AG04449 (cell line): ENCODE measurements around the gene PPP1R2C.

Experiments
- CTCF ChIA-PET: fragments of 350-600 bp; formaldehyde crosslinking; extraction: SDS; loops from one replicate; lab custom pipeline; 2021; ENCODE audit warnings: antibody characterized with exemption; lab: Yijun Ruan, JAX
- POLR2A ChIA-PET: fragments of 400-600, 350-600 bp; formaldehyde crosslinking; extraction: SDS; loops from one replicate; lab custom pipeline; 2020; ENCODE audit warnings: antibody characterized with exemption, inconsistent platforms; lab: Yijun Ruan, JAX
- DNase-seq: peaks from one replicate; pipeline ENCODE4 v3.0.0-alpha.2; 2010; ENCODE audit warnings: low read depth, low spot score
- H3K4me3 ChIP-seq: 2 replicates; pipeline ENCODE4 v1.5.1; 2011; ENCODE audit warnings: low read depth, mild to moderate bottlenecking, control low read depth, low read length
- CTCF ChIP-seq: IDR thresholded peaks from one replicate; pipeline ENCODE4 v1.5.1; 2011; ENCODE audit warnings: mild to moderate bottlenecking, moderate library complexity, low read length, control low read depth, inconsistent platforms; ENCODE audit not compliant: insufficient read depth; ENCODE audit errors: missing control alignments

PPP1R2C gene

GRCh38 chrX:42740456-42740855 lies 37.5 kb downstream of the PPP1R2C start:
- H3K4me3 ChIP-seq = no peak overlapping the region
- TF ChIP-seq CTCF = no peak
- POLR2A ChIA-PET = no interaction called here
- no peak for DNase-seq
- CTCF ChIA-PET = no interaction called here

GRCh38 chrX:42739741-42740140 lies 38.2 kb downstream of the PPP1R2C start:
- H3K4me3 ChIP-seq = no peak overlapping the region
- no peak for TF ChIP-seq CTCF
- ChIA-PET CTCF (no interaction called here), POLR2A (no interaction called here)
- no peak for DNase-seq

GRCh38 chrX:42739258-42739657 lies 38.7 kb downstream of the PPP1R2C start:
- CTCF ChIA-PET = no interaction called here
- DNase-seq = no peak

GRCh38 chrX:42738552-42738951 lies 39.4 kb downstream of the PPP1R2C start:
- no peak for TF ChIP-seq CTCF
- CTCF ChIA-PET = no interaction called here

More at GRCh38 chrX:42739258-42739657, 38.7 kb downstream of the PPP1R2C start:
- POLR2A ChIA-PET = no interaction called here
- no peak overlapping the region for H3K4me3 ChIP-seq
- TF ChIP-seq CTCF = no peak

GRCh38 chrX:42735250-42735649 lies 42.7 kb downstream of the PPP1R2C start:
- no peak overlapping the region for H3K4me3 ChIP-seq
- ChIA-PET POLR2A (no interaction called here), CTCF (no interaction called here)
- DNase-seq = no peak
- TF ChIP-seq CTCF = no peak

More at GRCh38 chrX:42738552-42738951, 39.4 kb downstream of the PPP1R2C start:
- POLR2A ChIA-PET = no interaction called here
- no peak overlapping the region for H3K4me3 ChIP-seq
- no peak for DNase-seq

GRCh38 chrX:42732506-42732905 lies 45.5 kb downstream of the PPP1R2C start:
- no peak for DNase-seq
- CTCF ChIA-PET = no interaction called here
- POLR2A ChIA-PET = no interaction called here
- TF ChIP-seq CTCF = no peak
- no peak overlapping the region for H3K4me3 ChIP-seq
